Midbrain (tissue), 1 donor: Measurements from ENCODE around the gene CIAO2B.

Experiments
- DNase-seq: peaks from one replicate; lab custom pipeline; 2025; lab: John Stamatoyannopoulos, UW

CIAO2B gene

DNA sequence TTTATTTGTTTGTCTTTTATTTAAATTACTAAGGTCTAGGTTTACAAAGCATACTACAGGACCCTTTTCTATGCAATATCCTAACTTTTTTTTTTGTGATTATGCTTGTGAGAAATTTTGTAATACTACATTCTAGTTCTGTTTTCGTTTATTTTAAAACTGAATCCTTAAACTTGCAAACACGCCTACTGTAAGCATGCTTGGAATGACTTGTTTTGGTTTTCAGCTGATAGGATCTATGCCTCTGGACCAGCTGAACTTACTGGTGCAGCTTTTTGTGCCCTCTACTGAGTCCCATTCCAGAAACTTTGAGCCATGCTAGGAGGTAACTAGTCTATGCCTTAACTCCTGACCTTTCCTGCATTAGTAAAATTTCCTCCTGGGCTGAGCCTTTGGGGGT, 47.9 kb downstream of the CIAO2B start:
- no peak for DNase-seq

DNA sequence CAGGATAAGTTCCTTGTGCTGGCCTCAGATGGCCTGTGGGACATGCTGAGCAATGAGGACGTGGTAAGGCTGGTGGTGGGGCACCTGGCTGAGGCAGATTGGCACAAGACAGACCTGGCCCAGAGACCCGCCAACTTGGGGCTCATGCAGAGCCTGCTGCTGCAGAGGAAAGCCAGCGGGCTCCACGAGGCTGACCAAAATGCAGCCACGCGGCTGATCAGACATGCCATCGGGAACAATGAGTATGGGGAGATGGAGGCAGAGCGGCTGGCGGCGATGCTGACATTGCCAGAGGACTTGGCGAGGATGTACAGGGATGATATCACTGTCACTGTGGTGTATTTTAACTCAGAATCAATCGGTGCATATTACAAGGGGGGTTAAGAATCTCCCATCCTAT, 48.7 kb downstream of the CIAO2B start:
- no peak for DNase-seq

DNA sequence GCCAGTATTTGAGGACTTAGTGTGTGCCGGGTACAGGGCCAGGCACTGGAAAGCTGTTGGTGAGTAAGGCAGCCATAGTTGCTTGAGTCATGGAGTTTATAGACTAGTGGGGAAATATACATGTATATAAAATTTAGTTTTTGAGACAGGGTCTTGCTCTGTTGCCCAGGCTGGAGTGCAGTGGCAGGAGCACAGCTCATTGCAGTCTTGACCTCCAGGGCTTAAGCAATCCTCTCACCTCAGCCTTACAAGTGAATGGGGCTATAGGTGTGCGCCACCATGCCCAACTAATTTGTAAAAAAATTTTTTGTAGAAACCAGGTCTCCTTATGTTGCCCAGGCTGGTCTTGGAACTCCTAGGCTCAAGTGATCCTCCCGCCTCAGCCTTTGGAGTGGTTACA, 51.5 kb downstream of the CIAO2B start:
- no peak for DNase-seq
